Lung (tissue), 12 donors: ENCODE measurements around the gene IL4. TPM values are rescaled to one million over a fixed set of nuclear protein-coding genes. Genes with fewer than 3 reads are reported as not detected.

Experiments used
- ATAC-seq: fragments of 200-7000 bp; cut with Tn5 transposase; one replicate; pipeline ENCODE4 v1.9.1; 2020; ENCODE audit warnings: moderate number of reproducible peaks; ENCODE audit not compliant: insufficient read depth, low FRiP score
- DNase-seq, 3 donors: peaks; one replicate each; pipeline ENCODE4 v3.0.0-alpha.2; 2013 to 2017
- H3K27ac ChIP-seq, 2 donors: one replicate each; pipeline ENCODE4 v1.5.1; 2013; ENCODE audit warnings: mild to moderate bottlenecking in 2 of 2, moderate library complexity in 2 of 2, control low read depth in 1 of 2, inconsistent platforms in 1 of 2, low read depth in 1 of 2, low read length in 1 of 2
- H3K27me3 ChIP-seq, 3 donors: one replicate each; pipeline ENCODE4 v1.5.1; 2013; ENCODE audit warnings: low read length in 2 of 3; ENCODE audit not compliant: control insufficient read depth in 3 of 3, insufficient read depth in 3 of 3
- H3K36me3 ChIP-seq, 4 donors: one replicate each; pipeline ENCODE4 v1.5.1; 2013; ENCODE audit warnings: low read length in 4 of 4, mild to moderate bottlenecking in 1 of 4, moderate library complexity in 1 of 4; ENCODE audit not compliant: control insufficient read depth in 4 of 4, insufficient read depth in 4 of 4
- H3K4me1 ChIP-seq, 5 donors: one replicate each; pipeline ENCODE4 v1.5.1; 2013; ENCODE audit warnings: low read length in 5 of 5, mild to moderate bottlenecking in 2 of 5, moderate library complexity in 1 of 5; ENCODE audit not compliant: control insufficient read depth in 5 of 5, insufficient read depth in 5 of 5
- H3K4me3 ChIP-seq: one replicate; pipeline ENCODE4 v1.5.1; 2013; ENCODE audit warnings: mild to moderate bottlenecking, control low read depth, moderate library complexity
- H3K9ac ChIP-seq, 2 donors: one replicate each; pipeline ENCODE4 v1.5.1; 2013; ENCODE audit warnings: low read length in 2 of 2, control low read depth in 1 of 2; ENCODE audit not compliant: insufficient read depth in 1 of 2
- H3K9me3 ChIP-seq, 4 donors: one replicate each; pipeline ENCODE4 v1.5.1; 2013; ENCODE audit warnings: low read length in 3 of 4, mild to moderate bottlenecking in 1 of 4, moderate library complexity in 1 of 4; ENCODE audit not compliant: control insufficient read depth in 4 of 4, insufficient read depth in 3 of 4
- WGBS, 2 donors: extraction: QIAGEN DNeasy Blood & Tissue Kit; methylation state at CpG; one replicate each; pipeline ENCODE4 v1.1.7; 2013; 5-methylcytosine and 5-hydroxymethylcytosine counted together
- polyA plus RNA-seq, 2 donors: library from polyadenylated mRNA; stranded (reverse); fragments of 200-250 nt; gene quantifications; one replicate each; pipeline ENCODE4 v1.2.1, GENCODE V29; 2013
- total RNA-seq, 2 donors: library from RNA; depleted of rRNA in 1 of 2; stranded (reverse); fragments of >200 nt in 1 of 2; gene quantifications; one replicate each; pipeline ENCODE4 v1.2.1, GENCODE V29; 2014 to 2021
- TF ChIP-seq, protein P1 (sequence below): IDR thresholded peaks from 2 replicates; pipeline ENCODE4 v1.5.1; 2012; ENCODE audit warnings: mild to moderate bottlenecking; ENCODE audit errors: control extremely low read depth, extremely low read depth
- donor health status: control.
- donor health status: control.
- donor health status: Bipolar disorder and iron deficiency.
- donor health status: healthy.
- donor health status: DM: yes; HTN: yes; CAD: no.

IL4 gene
- total and polyA plus RNA-seq, 4 donors: not detected

DNA sequence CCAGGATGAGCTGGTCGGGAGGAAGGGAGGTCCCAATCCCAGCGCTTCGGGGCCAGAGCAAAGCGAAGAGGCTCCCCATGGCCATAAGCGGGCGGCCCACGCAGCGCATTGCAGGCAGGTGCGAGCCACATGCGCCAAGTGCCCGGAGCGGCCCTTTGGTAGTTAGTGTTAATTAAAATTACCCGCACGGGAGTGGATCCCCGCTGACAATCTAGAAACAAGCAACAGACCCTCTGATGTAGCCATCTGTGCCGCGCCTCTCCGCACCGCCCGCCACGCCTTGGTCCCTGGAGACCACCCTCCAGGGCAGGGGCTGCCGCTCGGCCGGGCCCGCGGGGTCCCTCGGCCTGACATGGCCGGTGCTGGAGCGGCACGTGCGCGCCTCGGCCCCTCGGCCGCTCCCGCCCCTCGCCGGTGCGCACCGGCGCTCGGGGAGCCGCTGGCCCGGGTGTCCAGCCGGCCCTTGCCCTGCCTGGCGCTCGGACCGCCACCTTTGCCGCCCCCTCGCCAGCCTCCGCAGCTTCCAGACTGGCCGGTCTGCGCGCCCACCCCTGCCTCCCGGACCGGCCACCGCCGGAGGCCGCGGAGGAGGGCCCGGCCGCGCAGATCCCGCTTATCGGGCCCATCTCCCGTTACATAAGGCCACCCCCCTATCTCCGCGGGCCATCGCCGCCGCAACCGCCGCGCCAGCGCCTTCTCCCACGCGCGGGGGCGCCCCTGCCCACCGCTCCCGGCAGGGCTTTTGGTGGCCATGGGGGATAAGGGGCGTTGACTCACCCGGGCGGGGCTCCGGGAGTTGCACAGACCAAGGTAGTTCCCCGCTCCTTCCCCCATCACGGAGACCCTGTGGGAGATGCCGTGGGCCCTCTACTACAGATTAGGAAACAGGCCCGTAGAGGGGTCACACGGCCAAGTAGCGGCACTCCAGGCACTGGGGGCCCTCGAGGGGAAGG is 17.7 kb upstream of the IL4 start:
- Histone ChIP-seq H3K27me3 (peaks cover 0 to 32% (median 30%) of the 10 kb centered on the region in 3 donors), H3K9me3 (no peaks in the 10 kb centered on the region), H3K36me3 (no peaks in the 10 kb centered on the region), H3K4me1 (peaks cover 0 to 11% (median 0%) of the 10 kb centered on the region in 5 donors), H3K27ac (no peak overlapping the region), H3K4me3 (peak overlapping the region; percentile 17), H3K9ac (no peak overlapping the region)
- ATAC-seq (no peak), DNase-seq (peak; percentile 44 to 52 (median 45))
- WGBS, 2 donors: 5 to 7% methylated on average over 88 to 92 of the region's 92 CpGs
- TF ChIP-seq, protein P1, sequence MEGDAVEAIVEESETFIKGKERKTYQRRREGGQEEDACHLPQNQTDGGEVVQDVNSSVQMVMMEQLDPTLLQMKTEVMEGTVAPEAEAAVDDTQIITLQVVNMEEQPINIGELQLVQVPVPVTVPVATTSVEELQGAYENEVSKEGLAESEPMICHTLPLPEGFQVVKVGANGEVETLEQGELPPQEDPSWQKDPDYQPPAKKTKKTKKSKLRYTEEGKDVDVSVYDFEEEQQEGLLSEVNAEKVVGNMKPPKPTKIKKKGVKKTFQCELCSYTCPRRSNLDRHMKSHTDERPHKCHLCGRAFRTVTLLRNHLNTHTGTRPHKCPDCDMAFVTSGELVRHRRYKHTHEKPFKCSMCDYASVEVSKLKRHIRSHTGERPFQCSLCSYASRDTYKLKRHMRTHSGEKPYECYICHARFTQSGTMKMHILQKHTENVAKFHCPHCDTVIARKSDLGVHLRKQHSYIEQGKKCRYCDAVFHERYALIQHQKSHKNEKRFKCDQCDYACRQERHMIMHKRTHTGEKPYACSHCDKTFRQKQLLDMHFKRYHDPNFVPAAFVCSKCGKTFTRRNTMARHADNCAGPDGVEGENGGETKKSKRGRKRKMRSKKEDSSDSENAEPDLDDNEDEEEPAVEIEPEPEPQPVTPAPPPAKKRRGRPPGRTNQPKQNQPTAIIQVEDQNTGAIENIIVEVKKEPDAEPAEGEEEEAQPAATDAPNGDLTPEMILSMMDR: no peak

DNA sequence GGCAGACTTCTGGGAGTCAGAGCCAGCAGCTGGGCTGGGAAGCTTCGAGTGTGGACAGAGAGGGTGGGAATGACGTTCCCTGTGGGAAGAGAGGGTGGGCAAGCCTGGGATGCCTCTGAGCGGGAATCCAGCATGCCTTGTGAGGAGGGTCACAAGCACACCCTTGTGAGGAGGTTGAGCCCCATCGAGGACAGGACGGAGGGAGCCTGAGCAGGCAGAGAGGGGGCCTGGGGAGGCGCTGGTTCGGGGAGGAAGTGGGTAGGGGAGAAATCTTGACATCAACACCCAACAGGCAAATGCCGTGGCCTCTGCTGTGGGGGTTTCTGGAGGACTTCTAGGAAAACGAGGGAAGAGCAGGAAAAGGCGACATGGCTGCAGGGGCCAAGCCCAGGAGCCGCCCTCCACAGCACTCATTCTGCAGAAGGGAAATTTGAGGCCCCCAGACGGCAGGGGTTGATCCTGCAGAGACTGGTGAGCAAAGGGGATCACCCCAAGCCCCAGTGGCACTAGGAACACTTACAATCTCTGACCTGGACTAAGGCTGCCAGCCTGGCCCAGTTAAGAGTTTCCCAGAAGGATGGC is 16.9 kb upstream of the IL4 start:
- ATAC-seq (no peak), DNase-seq (no peak)
- no peaks in the 10 kb centered on the region for H3K36me3 ChIP-seq
- whole genome bisulfite sequencing, 2 donors: 36 to 55% methylated on average over 12 of the region's 12 CpGs
- no peaks in the 10 kb centered on the region for H3K9me3 ChIP-seq
- H3K27me3 ChIP-seq: peaks cover 0 to 32% (median 30%) of the 10 kb centered on the region in 3 donors
- H3K9ac ChIP-seq: no peak overlapping the region
- H3K27ac ChIP-seq: no peak overlapping the region
- H3K4me1 ChIP-seq: peaks cover 0 to 11% (median 0%) of the 10 kb centered on the region in 5 donors
- TF ChIP-seq, protein P1: no peak
- H3K4me3 ChIP-seq: no peak overlapping the region

DNA sequence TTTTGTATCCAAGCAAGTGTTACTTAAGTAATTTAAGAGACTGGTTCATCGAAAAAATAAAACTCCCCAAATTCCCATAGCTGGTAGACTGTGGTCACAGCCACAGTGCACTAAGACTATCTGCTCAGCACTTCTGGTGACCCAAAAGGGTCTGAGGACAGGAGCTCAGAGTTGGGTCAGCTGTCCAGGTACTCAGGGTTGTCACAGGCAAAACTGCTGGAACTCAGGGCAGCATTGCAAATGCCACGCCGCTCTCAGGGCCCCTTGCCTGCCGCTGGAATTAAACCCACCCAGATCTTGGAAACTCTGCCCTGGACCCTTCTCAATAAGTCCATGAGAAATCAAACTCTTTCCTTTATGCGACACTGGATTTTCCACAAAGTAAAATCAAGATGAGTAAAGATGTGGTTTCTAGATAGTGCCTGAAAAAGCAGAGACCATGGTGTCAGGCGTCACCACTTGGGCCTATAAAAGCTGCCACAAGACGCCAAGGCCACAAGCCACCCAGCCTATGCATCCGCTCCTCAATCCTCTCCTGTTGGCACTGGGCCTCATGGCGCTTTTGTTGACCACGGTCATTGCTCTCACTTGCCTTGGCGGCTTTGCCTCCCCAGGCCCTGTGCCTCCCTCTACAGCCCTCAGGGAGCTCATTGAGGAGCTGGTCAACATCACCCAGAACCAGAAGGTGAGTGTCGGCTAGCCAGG is 16.0 kb upstream of the IL4 start, which contains the start of gene IL13:
IL13 (plus strand) TSS at position 498 of the 705 bp plus-strand sequence; CDS start at position 512, 14 bp downstream.
- Histone ChIP-seq H3K4me1 (peaks cover 0 to 11% (median 0%) of the 10 kb centered on the region in 5 donors), H3K9me3 (no peaks in the 10 kb centered on the region), H3K36me3 (no peaks in the 10 kb centered on the region), H3K27ac (no peak within 1 kb of the TSS), H3K9ac (no peak within 1 kb of the TSS), H3K27me3 (peaks cover 0 to 30% (median 27%) of the 10 kb centered on the region in 3 donors), H3K4me3 (no peak within 1 kb of the TSS)
- DNase-seq (no peak), ATAC-seq (no peak)
- WGBS, 2 donors: 96% methylated on average over 12 of the region's 12 CpGs
- TF ChIP-seq, protein P1: no peak
